ENCODE data around the gene CTU2.

DNA sequence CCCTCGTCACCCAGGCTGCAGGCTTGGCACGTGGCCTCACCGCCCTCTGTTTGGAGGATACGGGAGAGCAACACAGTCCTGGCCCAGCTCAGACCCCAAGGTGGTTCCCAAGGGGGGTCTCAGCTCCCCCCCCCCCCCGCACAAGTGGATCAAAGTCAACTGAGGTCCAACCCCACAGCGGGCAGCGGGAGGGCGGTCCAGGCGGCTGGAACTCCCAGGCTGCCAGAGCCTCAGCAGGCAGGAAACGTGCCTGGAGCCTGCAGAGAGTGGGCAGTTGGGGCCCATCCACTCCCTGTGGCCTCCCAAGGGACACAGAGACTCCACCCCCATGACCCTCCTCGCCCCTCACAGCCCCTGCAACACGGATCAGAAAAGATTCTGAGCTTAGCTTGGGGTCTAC lies 42.1 kb downstream of the CTU2 start:
- TF ChIP-seq, protein P1, sequence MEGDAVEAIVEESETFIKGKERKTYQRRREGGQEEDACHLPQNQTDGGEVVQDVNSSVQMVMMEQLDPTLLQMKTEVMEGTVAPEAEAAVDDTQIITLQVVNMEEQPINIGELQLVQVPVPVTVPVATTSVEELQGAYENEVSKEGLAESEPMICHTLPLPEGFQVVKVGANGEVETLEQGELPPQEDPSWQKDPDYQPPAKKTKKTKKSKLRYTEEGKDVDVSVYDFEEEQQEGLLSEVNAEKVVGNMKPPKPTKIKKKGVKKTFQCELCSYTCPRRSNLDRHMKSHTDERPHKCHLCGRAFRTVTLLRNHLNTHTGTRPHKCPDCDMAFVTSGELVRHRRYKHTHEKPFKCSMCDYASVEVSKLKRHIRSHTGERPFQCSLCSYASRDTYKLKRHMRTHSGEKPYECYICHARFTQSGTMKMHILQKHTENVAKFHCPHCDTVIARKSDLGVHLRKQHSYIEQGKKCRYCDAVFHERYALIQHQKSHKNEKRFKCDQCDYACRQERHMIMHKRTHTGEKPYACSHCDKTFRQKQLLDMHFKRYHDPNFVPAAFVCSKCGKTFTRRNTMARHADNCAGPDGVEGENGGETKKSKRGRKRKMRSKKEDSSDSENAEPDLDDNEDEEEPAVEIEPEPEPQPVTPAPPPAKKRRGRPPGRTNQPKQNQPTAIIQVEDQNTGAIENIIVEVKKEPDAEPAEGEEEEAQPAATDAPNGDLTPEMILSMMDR (optimal IDR thresholded peaks at IDR 0.05 in 1 of 3, IDR thresholded peaks at IDR 0.05 in 1 of 3, conservative IDR thresholded peaks at IDR 0.05 in 1 of 3; ENCODE audit: extremely low read depth in 1 of 3, insufficient read depth in 2 of 3, low read length in 3 of 3), result no peak
- TF ChIP-seq EZH2 (IDR thresholded peaks at IDR 0.05; ENCODE audit: low read length), result no peak

All from keratinocyte (primary cell).